HG03354 (cell line): ENCODE data around the gene TNKS2.
"Not testable (repeated sequence)": the region's sequence is repeated elsewhere in the genome, so short reads cannot be mapped to it uniquely, and the experiment has no call there.

ENCODE experiments used
- ATAC-seq: cut with Tn5 transposase; IDR thresholded peaks from one replicate; pipeline ENCODE4 v1.9.1; 2021; ENCODE audit warnings: mild to moderate bottlenecking; ENCODE audit not compliant: unreplicated experiment, poor library complexity, severe bottlenecking

Gene TNKS2

GRCh38 chr10:91788527-91788926 is 9.7 kb upstream of the TNKS2 start:
- ATAC-seq, result no peak

GRCh38 chr10:91796331-91797047 is 1.7 kb upstream of the TNKS2 start:
- ATAC-seq, result peak; percentile 41

GRCh38 chr10:91797048-91797690 is 1.1 kb upstream of the TNKS2 start:
- ATAC-seq, result no peak

GRCh38 chr10:91798649-91799611 is 704 bp downstream of the TNKS2 start:
- peak; percentile 51 for ATAC-seq

- ATAC-seq, result no peak
Measured at GRCh38 chr10:91799612-91799975, 1.4 kb downstream of the TNKS2 start.

- ATAC-seq, result no peak
Measured at GRCh38 chr10:91800182-91800581, 2.0 kb downstream of the TNKS2 start.

- no peak for ATAC-seq
Measured at GRCh38 chr10:91800756-91801155, 2.5 kb downstream of the TNKS2 start.

- ATAC-seq, result no peak
Measured at GRCh38 chr10:91803386-91804125, 5.3 kb downstream of the TNKS2 start.

- no peak for ATAC-seq
Measured at GRCh38 chr10:91804126-91804510, 5.9 kb downstream of the TNKS2 start.

- ATAC-seq, result no peak
Measured at GRCh38 chr10:91805110-91805838, 7.0 kb downstream of the TNKS2 start.

- not testable (repeated sequence) for ATAC-seq
Measured at GRCh38 chr10:91807264-91807663, 9.0 kb downstream of the TNKS2 start.

- no peak for ATAC-seq
Measured at GRCh38 chr10:91813251-91813650, 15.0 kb downstream of the TNKS2 start.

GRCh38 chr10:91816981-91817380 is 18.8 kb downstream of the TNKS2 start:
- no peak for ATAC-seq

- ATAC-seq, result no peak
Measured at GRCh38 chr10:91820144-91820543, 21.9 kb downstream of the TNKS2 start.

GRCh38 chr10:91824076-91824475 is 25.9 kb downstream of the TNKS2 start:
- ATAC-seq, result no peak

- no peak for ATAC-seq
Measured at GRCh38 chr10:91829268-91829667, 31.0 kb downstream of the TNKS2 start.

- no peak for ATAC-seq
Measured at GRCh38 chr10:91838199-91838598, 40.0 kb downstream of the TNKS2 start.

GRCh38 chr10:91843083-91843482 is 44.9 kb downstream of the TNKS2 start:
- ATAC-seq, result no peak

GRCh38 chr10:91856637-91857036 is 58.4 kb downstream of the TNKS2 start:
- ATAC-seq, result no peak
